Measurements from ENCODE around the gene MBD3.
"Not testable (repeated sequence)": the region's sequence is repeated elsewhere in the genome, so short reads cannot be mapped to it uniquely, and the experiment has no call there.

Gene MBD3, protein sequence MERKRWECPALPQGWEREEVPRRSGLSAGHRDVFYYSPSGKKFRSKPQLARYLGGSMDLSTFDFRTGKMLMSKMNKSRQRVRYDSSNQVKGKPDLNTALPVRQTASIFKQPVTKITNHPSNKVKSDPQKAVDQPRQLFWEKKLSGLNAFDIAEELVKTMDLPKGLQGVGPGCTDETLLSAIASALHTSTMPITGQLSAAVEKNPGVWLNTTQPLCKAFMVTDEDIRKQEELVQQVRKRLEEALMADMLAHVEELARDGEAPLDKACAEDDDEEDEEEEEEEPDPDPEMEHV

DNA sequence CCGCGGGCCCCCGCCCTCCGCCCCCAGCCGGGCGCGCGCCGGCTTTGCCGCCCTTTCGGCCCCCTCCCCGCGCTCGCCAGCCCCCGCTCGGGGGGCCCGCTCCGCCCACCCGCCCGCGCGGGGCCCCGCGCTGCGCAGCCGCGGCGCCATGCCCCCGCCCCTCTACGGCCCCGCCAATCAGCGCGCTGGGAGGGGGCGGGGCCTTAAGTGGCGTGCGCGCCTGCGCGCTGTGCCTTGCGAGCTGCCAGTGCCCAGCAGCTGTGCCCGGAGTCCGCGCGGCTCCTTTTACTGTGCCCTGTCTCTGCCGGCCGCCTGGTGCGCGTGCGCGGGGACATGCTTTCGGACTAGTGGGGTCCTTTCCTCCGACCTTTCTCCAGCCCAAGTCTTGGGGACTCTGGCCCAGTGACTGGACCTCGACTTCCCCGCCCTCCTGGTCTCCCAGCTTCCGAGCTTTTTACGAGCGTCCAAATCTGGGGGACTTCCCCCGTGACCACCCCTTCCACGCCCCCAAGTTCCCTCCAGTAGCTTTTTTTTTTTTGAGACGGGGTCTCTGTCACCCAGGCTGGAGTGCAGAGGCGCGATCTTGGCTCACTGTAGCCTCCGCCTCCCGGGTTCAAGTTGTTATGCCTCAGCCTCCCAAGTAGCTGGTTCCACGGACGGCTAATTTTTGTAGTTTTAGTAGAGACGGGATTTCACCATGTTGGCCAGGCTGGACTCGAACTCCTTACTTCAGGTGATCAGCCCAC, at the start of gene MBD3:
Gene MBD3 (minus strand): TSS at position 111 of the 746 bp plus-strand sequence. CDS start 234 bp downstream, outside the sequence.
- DNase-seq (ENCODE audit: low read depth in 2 of 2) = peak; percentile 77 to 79

DNA sequence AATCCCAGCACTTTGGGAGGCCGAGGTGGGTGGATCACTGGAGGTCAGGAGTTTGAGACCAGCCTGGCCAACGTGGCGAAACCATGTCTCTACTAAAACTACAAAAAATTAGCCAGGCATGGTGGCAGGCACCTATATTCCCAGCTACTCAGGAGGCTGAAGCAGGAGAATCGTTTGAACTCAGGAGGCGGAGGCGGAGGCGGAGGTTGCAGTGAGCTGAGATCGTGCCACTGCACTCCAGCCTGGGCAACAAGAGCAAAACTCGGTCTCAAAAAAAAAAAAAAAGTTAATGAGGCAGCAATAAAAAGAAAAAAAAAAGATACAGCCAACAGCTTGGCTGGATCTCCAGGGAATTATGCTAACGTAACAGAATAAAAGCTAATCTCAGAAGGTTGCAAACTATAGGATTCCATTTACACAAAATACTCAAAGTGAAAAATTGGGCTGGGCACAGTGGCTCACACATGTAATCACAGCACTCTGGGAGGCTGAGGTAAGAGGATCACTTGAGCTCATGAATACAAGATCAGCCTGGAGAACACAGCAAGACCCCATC, 48.3 kb upstream of the MBD3 start:
- not testable (repeated sequence) for DNase-seq (ENCODE audit: low read depth in 2 of 2)

DNA sequence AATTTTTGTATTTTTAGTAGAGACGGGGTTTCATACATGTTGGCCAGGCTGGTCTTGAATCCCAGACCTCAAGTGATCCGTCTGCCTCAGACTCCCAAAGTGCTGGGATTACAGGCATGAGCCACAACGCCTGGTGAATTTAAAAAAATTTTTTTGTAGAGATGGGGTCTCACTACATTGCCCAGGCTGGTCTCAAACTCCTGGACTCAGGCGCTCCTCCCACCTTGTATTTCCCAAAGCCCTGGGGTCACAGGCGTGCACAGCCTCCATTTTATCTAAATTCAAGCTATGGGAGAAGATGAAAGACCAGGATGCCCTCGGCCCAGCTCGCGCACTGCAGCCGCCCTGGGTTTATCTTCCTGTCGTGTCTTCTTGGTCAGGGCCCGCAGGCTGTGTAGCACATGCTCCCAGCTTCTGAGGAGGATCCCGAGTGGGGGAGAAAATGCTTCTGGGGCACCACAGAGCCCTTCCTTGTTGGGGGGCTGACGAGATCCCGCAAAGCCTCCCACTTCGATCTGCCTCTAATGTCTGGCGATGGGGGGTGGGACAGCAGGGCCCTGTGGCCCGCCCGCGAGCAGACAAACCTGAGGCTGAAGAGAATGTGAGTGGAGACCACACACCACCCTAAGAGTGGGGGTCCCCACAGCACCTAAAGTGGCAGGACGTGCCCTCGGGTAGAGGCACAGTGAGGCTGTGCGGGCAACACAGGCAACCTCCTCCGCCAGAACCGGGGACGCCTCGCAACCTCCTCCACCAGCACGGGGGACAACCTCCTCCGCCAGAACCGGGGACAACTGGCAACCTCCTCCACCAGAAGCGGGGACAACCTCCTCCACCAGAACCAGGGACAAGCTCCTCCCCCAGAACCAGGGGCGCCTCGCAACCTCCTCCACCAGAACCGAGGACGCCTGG, 43.9 kb upstream of the MBD3 start:
- DNase-seq (ENCODE audit: low read depth in 2 of 2) = no peak

DNA sequence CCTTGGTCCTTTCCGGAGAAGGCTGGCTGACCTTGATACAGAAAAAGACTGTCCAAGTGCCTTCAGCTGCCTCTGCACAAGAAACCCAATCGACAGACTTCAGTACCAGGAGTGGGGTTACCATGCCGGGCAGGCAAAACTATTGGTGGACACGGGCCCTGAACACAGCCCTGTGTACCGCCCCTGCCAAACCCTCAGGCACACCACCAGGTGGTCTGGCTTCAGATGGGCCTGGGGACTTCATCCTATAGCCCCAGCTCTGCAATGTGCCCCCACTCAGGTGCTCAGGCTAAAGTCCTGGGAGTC, 42.2 kb upstream of the MBD3 start:
- no peak for DNase-seq (ENCODE audit: low read depth in 2 of 2)

DNA sequence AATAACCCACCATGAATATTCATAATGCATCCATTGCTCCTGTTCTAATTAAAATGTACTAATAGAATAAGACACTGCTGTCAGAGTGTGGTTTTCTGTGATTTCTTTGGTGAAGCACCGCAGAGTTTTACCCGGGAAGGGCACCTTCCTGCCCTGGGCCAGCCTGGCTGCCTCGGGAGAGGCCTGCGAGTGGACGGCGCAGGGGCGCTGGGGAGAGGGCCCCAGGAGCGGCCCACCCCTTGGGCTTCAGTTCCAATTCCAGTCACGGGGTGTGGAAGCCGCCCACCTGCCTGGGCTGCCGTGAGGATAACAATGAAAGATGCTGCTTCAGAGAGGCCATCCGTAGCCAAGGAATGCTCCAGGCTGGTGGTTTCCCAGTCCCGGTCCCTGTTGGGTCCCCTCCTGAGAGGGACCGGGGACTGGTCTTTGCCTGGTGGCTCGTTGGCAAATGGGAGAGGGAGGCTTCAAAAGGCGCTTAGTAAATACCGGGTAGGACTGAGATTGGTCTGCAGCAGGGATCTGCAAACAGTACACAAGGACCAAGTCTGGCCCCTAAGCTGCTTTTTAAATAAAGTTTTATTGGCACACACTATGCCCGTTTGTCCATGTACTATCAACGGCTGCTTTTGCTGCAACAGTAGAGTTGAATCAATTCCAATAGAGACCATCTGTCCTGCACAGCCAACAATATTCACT, 41.7 kb upstream of the MBD3 start:
- no peak for DNase-seq (ENCODE audit: low read depth in 2 of 2)

DNA sequence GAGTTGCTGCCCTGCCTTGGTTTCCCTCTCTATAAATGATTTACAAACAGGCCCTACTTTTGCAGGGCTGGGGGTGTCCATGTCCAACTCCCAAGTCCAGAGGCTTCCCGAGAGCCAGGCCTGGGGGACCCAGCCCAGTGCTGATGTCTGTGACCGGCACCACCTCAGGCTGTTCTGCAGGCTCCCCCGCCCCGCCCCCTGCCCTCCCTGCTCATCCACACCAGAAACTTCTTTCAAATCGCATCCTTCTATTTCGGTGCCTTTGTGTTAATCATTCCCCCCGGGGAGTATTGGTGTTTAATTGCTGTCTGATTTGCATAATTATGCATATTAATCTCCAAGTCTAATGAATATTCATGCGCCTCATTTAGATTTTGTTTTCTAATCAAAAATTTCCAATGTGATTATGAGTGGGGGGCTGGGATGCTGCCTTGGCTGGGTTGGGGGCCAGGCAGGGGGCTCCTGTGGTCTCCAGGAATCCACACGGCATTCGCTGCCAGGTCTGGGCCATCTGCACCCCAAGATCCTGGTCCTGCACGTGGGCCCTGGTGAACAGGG, 40.7 kb upstream of the MBD3 start:
- DNase-seq (ENCODE audit: low read depth in 2 of 2) = no peak

DNA sequence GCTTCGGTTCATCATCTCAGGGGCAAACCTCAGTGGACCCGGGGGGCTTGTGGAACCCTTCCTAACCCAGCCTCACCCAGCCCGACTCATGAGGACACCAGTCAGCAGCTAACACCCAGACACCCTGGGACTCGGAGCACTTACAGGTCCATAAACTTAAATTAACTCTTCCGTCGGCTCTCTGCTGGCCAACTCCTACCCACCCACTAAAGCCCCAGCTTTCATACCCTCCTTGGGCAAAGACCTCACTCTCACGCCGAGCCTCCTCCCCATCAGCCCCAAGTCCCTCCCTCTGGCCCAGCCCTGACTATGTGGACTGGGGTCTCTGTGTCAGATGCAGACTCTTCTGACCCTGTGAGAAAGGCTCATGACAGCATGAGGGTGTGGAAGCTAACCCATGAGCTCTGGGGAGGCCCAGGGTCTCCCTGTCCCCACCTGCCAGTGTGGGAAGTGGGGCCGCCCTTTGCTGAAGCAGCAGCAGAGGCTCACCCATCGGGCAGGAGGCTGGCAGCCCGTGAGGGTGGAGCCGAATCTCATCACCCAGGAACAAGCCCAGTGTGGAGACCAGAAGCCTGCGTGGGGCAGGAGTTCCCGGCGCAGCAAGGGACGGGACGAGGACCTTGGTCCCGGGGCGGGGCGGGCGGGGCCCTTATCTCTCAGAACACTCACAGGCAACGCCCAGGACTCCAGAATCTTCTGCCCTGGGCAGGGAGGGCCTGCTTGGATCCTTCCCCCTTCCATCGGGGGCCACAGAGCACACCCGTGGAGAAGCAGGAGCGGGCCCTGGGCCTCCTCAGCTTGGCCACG, 40.0 kb upstream of the MBD3 start:
- DNase-seq (ENCODE audit: low read depth in 2 of 2) = no peak

DNA sequence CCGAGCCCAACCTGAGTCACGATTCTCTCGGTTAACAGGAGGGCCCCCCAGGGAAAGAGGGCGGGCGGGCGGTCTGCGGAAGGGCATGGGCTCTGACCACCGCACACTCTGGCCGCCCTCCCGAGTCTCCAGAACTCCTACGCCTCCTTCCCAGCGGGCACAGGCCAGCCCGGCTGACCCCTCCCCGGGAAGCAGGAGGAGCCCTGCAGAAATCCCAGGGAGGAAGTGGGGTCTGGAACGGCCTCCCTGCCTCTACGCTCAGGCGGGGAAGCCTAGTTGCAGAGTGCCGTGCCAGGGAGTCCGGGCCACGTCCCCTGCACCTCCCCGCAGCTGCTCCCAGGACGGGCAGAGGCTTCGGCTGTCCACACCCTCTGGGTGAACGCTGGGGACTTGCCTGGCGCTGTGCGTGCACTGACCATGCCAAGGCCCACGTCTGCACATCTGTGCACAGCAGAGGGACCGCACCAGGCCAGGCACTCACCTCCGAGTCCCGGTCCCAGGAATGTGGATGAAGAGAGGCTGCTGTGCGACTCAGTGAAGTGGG, 39.0 kb upstream of the MBD3 start:
- no peak for DNase-seq (ENCODE audit: low read depth in 2 of 2)

DNA sequence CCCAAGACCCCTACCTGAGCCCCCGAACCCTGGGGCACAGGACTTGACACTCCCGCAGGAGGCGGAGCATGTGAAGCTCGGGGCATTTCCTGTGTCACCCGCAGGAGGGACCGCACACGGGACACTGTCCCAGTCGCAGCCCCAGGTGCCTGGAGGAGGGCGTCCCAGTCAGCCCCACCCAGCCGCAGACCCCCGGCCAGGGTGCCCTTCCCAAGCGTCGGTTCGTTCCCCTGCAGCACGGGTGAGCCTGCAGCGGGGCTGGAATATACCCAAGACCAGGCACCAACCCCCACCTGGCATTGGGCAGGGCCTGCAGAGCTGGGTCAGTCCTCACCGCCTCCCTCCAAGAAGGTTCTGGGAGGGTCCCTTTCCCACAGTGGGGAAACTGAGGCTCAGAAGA, 38.1 kb upstream of the MBD3 start:
- no peak for DNase-seq (ENCODE audit: low read depth in 2 of 2)

DNA sequence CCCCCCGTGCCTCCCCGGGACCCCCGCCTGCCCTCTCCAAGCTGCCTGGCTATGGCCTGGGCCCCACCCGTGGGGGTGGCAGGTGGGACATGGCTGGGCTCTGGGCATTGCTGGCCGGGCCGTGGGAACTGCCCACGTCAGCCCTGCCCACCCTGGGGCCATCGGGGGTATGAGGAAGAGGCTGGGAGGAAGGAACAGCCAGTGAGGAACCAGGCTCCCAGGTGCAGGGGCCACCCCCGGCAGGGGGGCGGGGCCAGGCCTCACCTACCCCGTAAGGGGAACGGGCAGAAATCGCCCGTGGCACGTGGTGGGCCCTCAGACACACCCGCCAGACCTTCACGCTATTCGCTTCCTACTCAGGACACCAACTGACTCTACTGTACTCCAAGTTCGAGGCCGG, 37.3 kb upstream of the MBD3 start:
- no peak for DNase-seq (ENCODE audit: low read depth in 2 of 2)

DNA sequence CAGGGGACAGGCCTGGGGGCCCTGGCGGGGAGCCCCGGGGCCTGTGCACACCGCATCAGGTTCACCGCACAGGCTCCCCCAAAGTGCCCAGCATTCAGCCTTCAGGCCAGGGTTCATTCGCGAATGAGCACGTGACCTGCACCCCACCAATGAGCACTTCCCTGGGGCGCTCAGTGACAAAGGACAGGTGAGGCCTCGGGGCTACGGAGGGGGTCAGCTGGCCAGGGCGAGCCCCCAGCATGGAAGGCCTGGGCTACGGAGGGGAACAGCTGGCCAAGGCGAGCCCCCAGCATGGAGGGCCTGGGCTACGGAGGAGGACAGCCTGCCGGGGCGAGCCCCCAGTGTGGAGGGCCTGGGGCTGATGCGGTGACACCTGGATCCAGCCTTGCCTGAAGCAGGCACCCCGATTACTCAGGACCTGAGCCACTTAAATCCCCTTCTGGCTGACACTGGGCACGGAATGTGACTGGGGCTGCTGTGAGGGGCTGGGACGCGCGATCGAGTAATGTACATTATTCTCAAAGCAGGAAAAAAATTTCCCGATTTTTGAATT, 36.7 kb upstream of the MBD3 start:
- DNase-seq (ENCODE audit: low read depth in 2 of 2) = no peak

DNA sequence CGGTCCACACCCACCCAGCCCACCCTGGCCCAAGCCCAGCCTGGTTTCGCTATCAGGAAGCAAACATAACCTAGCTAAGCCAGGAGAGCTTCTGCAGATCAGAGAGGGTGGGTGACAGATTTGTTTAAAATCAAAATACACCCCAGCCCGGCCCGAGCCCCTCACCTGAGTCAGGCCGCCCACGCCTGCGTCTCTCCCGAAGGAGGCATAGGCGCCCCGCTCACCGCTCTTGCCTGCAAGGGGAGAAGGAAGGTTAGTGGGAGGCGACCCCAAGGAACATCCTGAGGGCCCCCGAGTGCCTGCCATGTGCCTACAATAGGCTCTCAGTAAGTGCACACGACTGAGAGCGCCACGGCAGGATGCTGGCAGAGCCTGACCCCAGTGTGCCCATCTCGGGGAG, 34.5 kb upstream of the MBD3 start:
- no peak for DNase-seq (ENCODE audit: low read depth in 2 of 2)

DNA sequence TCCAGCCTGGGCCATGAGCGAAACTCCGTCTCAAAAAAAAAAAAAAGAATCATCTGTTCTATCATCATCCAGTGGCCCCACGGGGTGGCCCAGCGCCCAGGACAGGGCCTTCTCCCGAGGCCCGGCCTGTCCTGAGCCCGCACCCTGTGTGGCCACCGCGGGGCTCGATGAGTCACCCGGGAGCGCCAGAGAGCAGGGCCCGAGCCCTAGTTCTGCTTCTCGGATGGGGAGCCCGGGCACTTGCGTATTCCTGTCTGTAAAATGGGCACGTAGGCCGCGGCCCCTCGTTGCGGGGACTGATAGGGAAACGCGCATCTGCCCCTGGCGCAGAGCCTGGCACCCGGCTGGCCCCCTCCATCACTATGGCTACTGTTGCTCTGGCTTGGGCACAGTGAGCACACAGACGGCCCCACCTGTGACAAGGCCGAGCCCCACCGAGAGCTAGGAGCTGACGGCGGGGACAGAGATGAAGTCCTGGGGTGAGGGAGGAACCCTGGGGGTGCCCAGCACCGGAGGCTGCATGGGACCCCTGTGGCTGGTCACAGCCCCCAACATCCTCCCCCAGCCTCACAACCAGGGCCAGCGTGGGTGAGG, 33.8 kb upstream of the MBD3 start:
- no peak for DNase-seq (ENCODE audit: low read depth in 2 of 2)

DNA sequence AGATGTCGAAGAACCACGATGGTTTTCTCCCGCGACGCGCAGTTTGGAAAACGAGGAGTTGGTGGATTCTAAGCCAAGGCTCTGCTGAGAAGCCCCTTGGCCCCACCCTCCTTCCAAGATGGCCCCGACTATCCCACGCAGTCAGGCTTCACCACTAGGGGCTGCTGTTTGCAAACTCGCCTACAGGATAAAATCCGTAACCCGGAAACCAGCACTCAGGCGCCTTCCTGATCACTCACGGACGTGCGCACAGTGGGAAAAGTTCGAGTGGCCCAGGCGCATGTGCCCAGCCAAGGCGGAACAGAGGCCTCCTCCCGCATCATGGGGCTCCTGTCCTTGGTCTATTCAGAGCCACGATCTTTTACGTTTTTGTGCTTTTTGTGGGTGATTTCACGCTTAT, 31.8 kb upstream of the MBD3 start:
- DNase-seq (ENCODE audit: low read depth in 2 of 2) = no peak

DNA sequence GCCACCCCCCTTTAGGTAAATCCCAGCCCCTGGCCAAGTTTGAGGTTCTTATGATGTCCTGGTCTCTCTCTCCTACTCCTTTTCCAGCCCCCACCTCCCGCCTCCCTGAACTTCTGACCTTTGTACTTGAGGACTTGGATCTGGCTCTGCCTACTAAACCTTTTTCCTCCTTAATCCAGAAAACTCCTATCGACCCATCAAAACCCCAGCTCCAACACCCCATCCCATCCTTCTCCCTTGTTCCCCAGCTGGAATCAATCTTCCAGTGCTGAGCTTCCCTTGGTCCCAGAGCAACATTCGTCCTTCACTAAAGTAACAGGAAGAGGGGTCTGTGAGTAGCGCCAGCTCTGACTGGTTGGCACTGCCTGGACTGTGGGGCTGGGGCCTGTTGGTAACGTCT, 29.9 kb upstream of the MBD3 start:
- DNase-seq (ENCODE audit: low read depth in 2 of 2) = no peak

DNA sequence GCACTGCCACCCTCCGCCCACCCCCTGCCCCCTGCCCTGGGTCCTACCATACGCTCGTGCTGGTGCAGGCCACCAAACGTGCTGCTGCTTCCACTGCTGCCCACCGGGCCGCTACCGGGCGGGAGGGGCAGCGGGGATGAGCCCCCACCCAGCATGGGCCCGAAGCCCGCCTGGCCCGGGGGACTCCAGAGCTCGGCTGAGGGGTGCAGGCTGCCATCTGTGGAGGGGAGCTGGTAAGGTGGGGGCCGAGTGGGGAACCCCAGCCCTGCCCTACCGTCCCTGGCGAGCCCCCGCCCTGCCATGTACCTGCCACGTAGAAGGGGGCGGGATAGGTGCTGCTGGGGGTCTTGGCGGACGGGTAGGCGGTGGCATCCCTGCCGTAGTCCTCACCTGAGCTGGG, 29.3 kb upstream of the MBD3 start:
- no peak for DNase-seq (ENCODE audit: low read depth in 2 of 2)

DNA sequence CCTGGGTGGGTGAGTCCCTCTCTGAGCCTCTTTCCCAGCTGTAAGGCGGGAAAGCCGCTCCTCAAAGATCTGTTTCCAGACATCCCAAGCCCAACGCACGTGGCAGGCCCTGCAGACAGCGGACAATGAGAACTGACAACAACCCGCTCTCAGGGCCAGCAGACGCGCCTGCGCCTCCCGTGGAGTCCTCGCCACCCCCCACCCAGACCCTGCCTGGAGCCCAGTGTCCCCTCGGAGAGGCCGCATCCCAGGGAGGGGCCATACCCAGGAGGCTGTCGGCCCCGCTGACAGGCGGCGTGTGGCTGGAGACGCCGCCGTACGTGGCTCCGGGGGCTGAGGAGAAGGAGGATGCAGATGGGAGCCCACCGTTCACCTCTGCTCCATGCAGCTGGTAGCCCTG, 28.9 kb upstream of the MBD3 start:
- DNase-seq (ENCODE audit: low read depth in 2 of 2) = no peak

DNA sequence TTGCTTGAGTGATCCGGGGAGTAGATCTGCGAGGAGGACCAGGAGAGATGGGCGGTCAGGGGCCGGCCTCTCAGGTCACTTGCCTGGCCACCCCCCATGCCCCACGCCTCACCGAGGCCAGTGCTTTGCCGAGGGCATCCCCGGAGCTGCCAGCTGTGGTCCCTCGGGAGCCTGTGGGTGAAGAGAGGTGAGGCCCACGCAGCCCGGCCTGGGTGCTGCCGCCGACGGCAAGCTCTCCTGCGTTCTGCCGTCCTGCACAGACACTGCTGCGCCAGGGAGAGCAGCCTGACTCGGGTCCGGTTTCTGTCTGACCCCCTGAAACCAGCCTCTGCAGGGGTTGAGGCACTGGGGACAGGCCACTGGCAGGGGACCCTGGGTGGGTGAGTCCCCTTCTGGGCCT, 28.4 kb upstream of the MBD3 start:
- DNase-seq (ENCODE audit: low read depth in 2 of 2) = no peak

DNA sequence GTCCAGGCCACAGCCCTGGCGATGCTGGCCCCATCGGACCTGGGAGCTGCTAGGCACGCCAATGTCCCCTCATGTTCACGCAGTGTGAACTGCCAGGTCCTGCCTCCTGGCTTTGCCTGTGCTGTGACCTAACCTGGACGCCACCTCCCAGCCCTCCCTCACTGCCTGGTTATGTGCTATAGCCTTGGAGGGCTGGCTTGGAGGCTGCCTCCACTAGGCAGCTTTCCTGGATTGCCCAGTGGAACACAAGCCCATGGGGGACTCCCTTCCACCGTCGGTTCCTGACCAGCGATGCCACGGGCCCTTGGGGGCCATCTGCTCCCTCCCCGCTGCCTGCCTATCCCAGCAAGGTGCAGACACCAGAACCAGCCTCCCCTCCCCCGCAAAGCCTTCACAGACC, 27.8 kb upstream of the MBD3 start:
- no peak for DNase-seq (ENCODE audit: low read depth in 2 of 2)

DNA sequence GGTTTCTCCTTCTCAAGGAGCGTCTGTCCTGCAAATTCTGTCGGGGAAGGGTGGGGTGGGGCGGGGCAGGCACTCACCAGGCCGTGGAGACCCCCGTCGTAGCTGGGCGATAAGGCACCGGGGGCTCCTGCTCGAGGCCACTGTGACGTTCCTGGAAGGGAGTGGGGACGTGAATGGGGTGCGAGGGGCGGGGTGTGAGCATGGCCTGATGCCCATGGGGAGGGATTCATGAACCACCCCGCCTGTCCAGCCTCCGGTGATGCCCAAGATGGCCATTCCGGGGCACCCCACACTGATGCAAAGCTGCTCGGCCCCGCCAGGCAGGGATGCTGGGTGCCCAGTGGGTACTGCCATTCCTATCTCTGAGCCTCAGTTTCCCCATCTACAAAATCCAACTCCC, 27.0 kb upstream of the MBD3 start:
- DNase-seq (ENCODE audit: low read depth in 2 of 2) = no peak

Data from stimulated activated CD4-positive, alpha-beta T cell treated with anti-CD3 and anti-CD28 coated beads, Interleukin-1b, Interleukin-23, amount 100 ng/mL, for 1 hour (primary cell).